GM23338 (cell line): ENCODE measurements around the gene SACM1L.

Source experiments
- CREB1 ChIP-seq: fragments of 250-450 bp; sonication (Bioruptor Pico); IDR thresholded peaks from 2 replicates; pipeline ENCODE4 v1.5.0; 2020; ENCODE audit warnings: low read depth, mild to moderate bottlenecking, moderate library complexity
- CTCF ChIP-seq, 2 experiments: fragments of 200-600 bp in 1 of 2; sonication (generic) in 1 of 2; conservative IDR thresholded peaks; 2 replicates each; pipeline versions ENCODE4 v1.5.1 to v1.6.1; 2016 to 2017; ENCODE audit warnings: antibody characterized with exemption in 2 of 2, low read depth in 2 of 2, mild to moderate bottlenecking in 2 of 2, moderate library complexity in 1 of 2
- ETS1 ChIP-seq: IDR thresholded peaks from 2 replicates; pipeline ENCODE4 v1.6.1; 2016; ENCODE audit warnings: antibody characterized with exemption
- EZH2 ChIP-seq: fragments of 200-600 bp; sonication (generic); IDR thresholded peaks from one replicate; pipeline ENCODE4 v1.8.0; 2017; ENCODE audit warnings: antibody characterized with exemption, mild to moderate bottlenecking, low read depth; ENCODE audit not compliant: unreplicated experiment
- EZH2phosphoT487 ChIP-seq: fragments of 200-600 bp; sonication (generic); IDR thresholded peaks from one replicate; pipeline ENCODE4 v1.8.1; 2018; ENCODE audit warnings: antibody characterized with exemption; ENCODE audit not compliant: unreplicated experiment
- JUNB ChIP-seq: IDR thresholded peaks from one replicate; pipeline ENCODE4 v1.6.1; 2016; ENCODE audit warnings: antibody characterized with exemption; ENCODE audit not compliant: unreplicated experiment
- POLR2AphosphoS5 ChIP-seq: IDR thresholded peaks from 2 replicates; pipeline ENCODE4 v1.6.1; 2016; ENCODE audit warnings: antibody characterized with exemption, low read depth
- REST ChIP-seq: IDR thresholded peaks from one replicate; pipeline ENCODE4 v1.6.1; 2018; ENCODE audit warnings: antibody characterized with exemption; ENCODE audit not compliant: unreplicated experiment
- ZNF331 ChIP-seq: fragments of 250-450 bp; sonication (Bioruptor Pico); IDR thresholded peaks from 2 replicates; pipeline ENCODE4 v1.5.0; 2020; ENCODE audit warnings: low read depth, mild to moderate bottlenecking, moderate library complexity

GRCh38 chr3:45681221-45681620 lies 8.0 kb upstream of the SACM1L start:
- TF ChIP-seq POLR2AphosphoS5 = no peak
- TF ChIP-seq EZH2 = no peak
- no peak for TF ChIP-seq REST
- no peak for TF ChIP-seq CTCF (conservative IDR thresholded peaks at IDR 0.05; ENCODE audit: low read depth in 2 of 2)
- no peak for TF ChIP-seq ETS1
- no peak for TF ChIP-seq ZNF331 (CRISPR knock-in tag)
- TF ChIP-seq JUNB = no peak
- TF ChIP-seq EZH2phosphoT487 = no peak
- TF ChIP-seq CREB1 (CRISPR knock-in tag) = no peak
